ENCODE measurements around the gene CHIA.

CHIA gene

GRCh38 chr1:111290630-111291029, at the start of gene CHIA:
Gene CHIA (plus strand): TSS chr1:111290851. CDS start chr1:111310468, 19,617 bp downstream.
- peak; percentile 95 for DNase-seq

- DNase-seq: no peak
These were observed 48.9 kb upstream of the CHIA start for GRCh38 chr1:111241797-111242196.

GRCh38 chr1:111242805-111243523, 47.7 kb upstream of the CHIA start:
- DNase-seq: no peak

- no peak for DNase-seq
These were observed 43.4 kb upstream of the CHIA start for GRCh38 chr1:111247125-111247838.

- DNase-seq: no peak
These were observed 40.7 kb upstream of the CHIA start for GRCh38 chr1:111249960-111250359.

GRCh38 chr1:111251570-111251969, 39.1 kb upstream of the CHIA start:
- no peak for DNase-seq

GRCh38 chr1:111252786-111253185, 37.9 kb upstream of the CHIA start:
- no peak for DNase-seq

- no peak for DNase-seq
These were observed 36.8 kb upstream of the CHIA start for GRCh38 chr1:111253876-111254275.

- DNase-seq: no peak
These were observed 33.5 kb upstream of the CHIA start for GRCh38 chr1:111256988-111257658.

- DNase-seq: no peak
These were observed 22.7 kb upstream of the CHIA start for GRCh38 chr1:111267801-111268508.

GRCh38 chr1:111269825-111270406, 20.7 kb upstream of the CHIA start:
- DNase-seq: no peak

- no peak for DNase-seq
These were observed 19.7 kb upstream of the CHIA start for GRCh38 chr1:111270771-111271463.

GRCh38 chr1:111271464-111271801, 19.2 kb upstream of the CHIA start:
- DNase-seq: no peak

GRCh38 chr1:111272081-111272480, 18.6 kb upstream of the CHIA start:
- no peak for DNase-seq

- no peak for DNase-seq
These were observed 16.0 kb upstream of the CHIA start for GRCh38 chr1:111274653-111275052.

GRCh38 chr1:111275079-111275478, 15.6 kb upstream of the CHIA start:
- DNase-seq: no peak

GRCh38 chr1:111275780-111276433, 14.7 kb upstream of the CHIA start:
- no peak for DNase-seq

- DNase-seq: no peak
These were observed 11.5 kb upstream of the CHIA start for GRCh38 chr1:111279144-111279543.

GRCh38 chr1:111280267-111280666, 10.4 kb upstream of the CHIA start:
- no peak for DNase-seq

- no peak for DNase-seq
These were observed 9.2 kb upstream of the CHIA start for GRCh38 chr1:111281411-111281810.

GRCh38 chr1:111283838-111284237, 6.8 kb upstream of the CHIA start:
- no peak for DNase-seq

- DNase-seq: no peak
These were observed 4.8 kb upstream of the CHIA start for GRCh38 chr1:111285879-111286278.

All from NCI-H345 (cell line).